ENCODE results near the gene PDPK1.
"Not testable (repeated sequence)": the region's sequence is repeated elsewhere in the genome, so short reads cannot be mapped to it uniquely, and the experiment has no call there.

Gene PDPK1

GRCh38 chr16:2532494-2533141 lies 5.2 kb upstream of the PDPK1 start:
- Histone ChIP-seq H3K4me3 (peak overlapping the region; percentile 43 to 70 (median 53)), H3K27ac (peak overlapping the region in 20 of 21 experiments; percentile 80 to 98 (median 90))

DNA sequence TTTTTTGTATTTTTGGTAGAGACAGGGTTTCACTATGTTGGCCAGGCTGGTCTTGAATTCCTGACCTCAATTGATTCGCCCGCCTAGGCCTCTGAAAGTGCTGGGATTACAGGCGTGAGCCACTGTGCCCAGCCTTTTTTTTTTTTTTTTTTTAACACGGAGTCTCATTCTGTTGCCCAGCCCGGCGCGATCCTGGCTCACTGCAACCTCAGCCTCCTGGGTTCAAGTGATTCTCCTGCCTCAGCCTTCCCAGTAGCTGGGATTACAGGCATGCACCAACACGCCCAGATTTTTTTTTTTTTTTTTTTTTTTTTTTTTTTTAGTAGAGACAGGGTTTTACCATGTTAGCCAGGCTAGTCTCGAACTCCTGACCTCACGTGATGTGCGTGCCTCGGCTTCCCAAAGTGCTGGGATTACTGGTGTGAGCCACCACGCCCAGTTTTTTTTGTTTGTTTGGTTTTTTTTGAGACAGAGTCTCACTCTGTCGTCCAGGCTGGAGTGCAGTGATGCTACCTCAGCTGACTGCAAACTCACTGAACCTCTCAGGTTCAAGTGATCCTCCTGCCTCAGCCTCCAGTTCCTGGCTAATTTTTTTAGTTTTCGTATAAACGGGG lies 4.6 kb upstream of the PDPK1 start:
- peak overlapping the region in 20 of 21 experiments; percentile 80 to 98 (median 90) for H3K27ac ChIP-seq
- peak overlapping the region; percentile 43 to 70 (median 53) for H3K4me3 ChIP-seq

DNA sequence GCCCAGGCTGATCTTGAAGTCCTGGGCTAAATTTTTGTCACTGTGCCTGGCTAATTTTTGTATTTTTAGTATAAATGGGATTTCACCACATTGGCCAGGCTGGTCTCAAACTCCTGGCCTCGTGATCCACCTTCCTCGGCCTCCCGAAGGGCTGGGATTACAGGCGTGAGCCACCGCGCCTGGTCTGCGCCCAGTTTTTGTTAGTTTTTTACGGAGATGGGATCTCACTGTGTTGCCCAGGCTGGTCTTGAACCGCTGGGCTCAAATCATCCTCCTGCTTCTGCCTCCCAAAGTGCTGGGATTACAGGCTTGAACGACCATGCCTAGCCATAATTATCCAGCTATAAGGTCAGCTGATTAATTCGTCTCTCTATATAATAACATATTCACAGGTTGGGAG lies 3.9 kb upstream of the PDPK1 start:
- peak overlapping the region in 2 of 21 experiments; percentile 42 to 94 for H3K27ac ChIP-seq
- H3K4me3 ChIP-seq = no peak overlapping the region

DNA sequence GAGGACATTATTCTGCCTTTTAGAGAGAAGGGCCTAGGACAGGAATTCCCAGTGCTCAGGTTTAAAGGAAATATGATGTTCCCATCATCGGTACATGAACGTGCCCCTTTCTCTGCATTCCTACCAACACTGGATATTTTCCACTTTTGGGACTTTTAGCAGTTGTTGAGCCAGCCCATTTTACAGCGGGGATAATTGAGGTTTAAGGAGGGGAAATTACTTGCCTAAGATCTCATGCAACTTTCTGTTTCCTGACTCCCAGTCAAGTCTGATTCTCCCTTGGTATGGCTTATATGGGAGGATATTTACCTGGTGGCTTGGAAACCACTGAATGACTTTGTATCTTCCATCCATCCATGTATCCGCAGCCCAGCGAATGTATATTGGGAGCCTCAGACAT lies 3.5 kb upstream of the PDPK1 start:
- H3K27ac ChIP-seq, H3K4me3 ChIP-seq: not testable (repeated sequence)

GRCh38 chr16:2535625-2536013 lies 2.2 kb upstream of the PDPK1 start:
- Histone ChIP-seq H3K27ac (peak overlapping the region in 14 of 21 experiments; percentile 2 to 87 (median 50)), H3K4me3 (no peak overlapping the region)

- not testable (repeated sequence) for H3K27ac ChIP-seq
- H3K4me3 ChIP-seq = peak overlapping the region in 3 of 7 experiments; percentile 44 to 64 (median 51)
These were observed 1.5 kb downstream of the PDPK1 start for GRCh38 chr16:2539192-2539844.

DNA sequence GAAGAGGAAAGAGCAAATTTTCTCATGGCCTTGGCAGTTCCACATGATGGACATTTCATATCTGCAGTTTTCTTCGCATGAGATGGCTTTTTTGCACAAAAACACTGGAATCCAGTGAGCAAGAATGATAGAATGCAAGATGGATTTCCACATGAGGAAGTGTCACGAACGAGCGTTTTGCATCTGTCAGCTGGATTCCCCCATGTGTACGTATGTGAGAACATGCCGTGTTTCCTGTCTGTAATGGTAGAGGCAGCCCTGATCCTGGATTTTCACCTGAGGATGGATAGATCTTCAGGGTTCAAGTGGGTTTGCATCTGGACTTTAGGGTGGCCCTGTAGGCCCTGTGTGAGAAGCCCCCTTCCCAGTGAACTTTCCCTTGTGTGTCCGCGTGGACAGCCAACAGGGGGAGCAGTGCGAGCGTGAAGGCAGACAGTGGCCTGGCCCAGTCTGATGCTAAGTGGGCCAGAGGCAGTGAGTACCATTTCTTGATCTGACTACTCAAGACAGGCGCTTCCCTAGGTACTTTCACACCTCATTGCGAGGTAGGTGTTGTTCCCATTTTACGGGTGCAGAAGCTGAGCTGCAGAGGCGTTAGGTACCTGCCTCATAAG lies 2.1 kb downstream of the PDPK1 start:
- peak overlapping the region in 1 of 21 experiments; percentile 33 for H3K27ac ChIP-seq
- H3K4me3 ChIP-seq = not testable (repeated sequence)

GRCh38 chr16:2540912-2541311 lies 3.1 kb downstream of the PDPK1 start:
- not testable (repeated sequence) for H3K27ac ChIP-seq, H3K4me3 ChIP-seq

GRCh38 chr16:2541409-2541808 lies 3.6 kb downstream of the PDPK1 start:
- H3K4me3 ChIP-seq, H3K27ac ChIP-seq: not testable (repeated sequence)

GRCh38 chr16:2543771-2544170 lies 6.0 kb downstream of the PDPK1 start:
- not testable (repeated sequence) for H3K27ac ChIP-seq

DNA sequence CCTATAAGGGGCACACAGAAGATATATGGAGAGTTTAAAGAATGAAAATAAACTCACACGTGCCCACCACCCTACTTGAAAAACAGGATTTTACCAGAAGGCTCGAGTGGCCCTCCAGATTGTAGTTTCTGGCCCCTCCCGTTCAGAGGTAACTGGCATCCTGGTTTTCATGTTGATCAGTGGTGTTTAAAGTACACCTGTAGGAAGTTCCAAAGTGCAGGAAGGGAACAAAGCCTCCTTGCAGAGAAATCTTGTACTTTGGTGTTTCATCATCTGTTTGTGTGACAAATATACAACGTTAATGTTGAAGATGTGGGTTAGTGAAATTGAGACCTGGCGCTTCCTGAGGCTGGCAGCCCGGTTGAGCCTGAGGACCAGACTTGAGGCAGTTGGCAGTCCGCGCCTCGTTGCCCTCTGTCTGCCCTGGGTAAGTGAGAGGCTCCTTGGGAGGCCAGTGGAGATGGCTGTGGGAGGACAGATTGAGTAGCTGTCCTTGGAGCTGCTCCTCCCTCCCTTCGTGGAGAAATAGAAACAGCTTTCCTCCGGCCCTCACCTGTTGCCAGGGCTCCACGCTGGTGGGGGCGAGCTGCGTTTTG lies 12.6 kb downstream of the PDPK1 start:
- not testable (repeated sequence) for H3K27ac ChIP-seq, H3K4me3 ChIP-seq

More at GRCh38 chr16:2543771-2544170, 6.0 kb downstream of the PDPK1 start:
- not testable (repeated sequence) for H3K4me3 ChIP-seq

GRCh38 chr16:2551420-2551889 lies 13.6 kb downstream of the PDPK1 start:
- H3K27ac ChIP-seq = peak overlapping the region in 2 of 21 experiments; percentile 11 to 42
- not testable (repeated sequence) for H3K4me3 ChIP-seq

GRCh38 chr16:2554709-2555425 lies 17.0 kb downstream of the PDPK1 start:
- H3K27ac ChIP-seq, H3K4me3 ChIP-seq: not testable (repeated sequence)

GRCh38 chr16:2557150-2557549 lies 19.3 kb downstream of the PDPK1 start:
- not testable (repeated sequence) for H3K4me3 ChIP-seq, H3K27ac ChIP-seq

- H3K27ac ChIP-seq, H3K4me3 ChIP-seq: not testable (repeated sequence)
These were observed 22.4 kb downstream of the PDPK1 start for GRCh38 chr16:2560131-2560797.

GRCh38 chr16:2560798-2561133 lies 22.9 kb downstream of the PDPK1 start:
- H3K27ac ChIP-seq, H3K4me3 ChIP-seq: not testable (repeated sequence)

DNA sequence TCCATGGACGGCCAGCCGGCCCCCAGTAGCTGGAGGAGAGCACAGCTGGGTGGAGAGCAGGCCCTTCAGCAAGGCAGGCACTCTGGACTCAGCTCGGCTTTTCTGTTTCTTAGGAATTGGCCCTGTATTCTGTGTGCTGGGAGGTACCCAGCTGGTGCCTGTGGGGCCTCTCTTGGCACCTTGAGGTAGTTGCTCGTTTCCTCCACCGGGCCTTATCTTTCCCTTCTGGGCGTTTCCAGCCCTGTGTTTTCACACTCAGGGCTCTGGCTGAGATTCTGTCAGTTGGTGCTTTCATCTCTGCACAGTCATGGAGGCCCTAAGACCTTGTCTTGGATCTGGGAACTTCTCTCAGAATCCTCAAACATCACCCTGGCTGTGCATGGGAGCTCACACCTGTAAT lies 29.7 kb downstream of the PDPK1 start:
- not testable (repeated sequence) for H3K27ac ChIP-seq, H3K4me3 ChIP-seq

DNA sequence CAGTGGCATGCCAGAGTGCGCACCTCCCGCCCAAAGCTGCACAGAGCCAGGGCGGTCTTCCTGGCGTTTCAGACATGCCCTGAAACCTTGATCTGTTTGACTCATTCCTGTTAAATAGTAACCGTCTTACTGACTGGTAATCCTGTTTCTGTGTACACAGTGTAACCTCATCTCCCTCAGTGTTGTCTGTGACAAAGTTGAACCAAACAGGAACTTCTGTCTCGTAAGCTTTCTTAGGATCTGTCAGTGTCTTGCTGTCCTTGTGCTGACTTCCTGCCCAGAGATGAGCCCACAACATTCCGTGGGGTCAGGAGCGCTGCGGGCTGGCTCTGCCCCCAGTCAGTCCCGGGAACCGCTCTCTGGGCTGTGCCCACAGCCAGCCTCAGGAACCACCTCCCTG lies 30.8 kb downstream of the PDPK1 start:
- not testable (repeated sequence) for H3K27ac ChIP-seq, H3K4me3 ChIP-seq

DNA sequence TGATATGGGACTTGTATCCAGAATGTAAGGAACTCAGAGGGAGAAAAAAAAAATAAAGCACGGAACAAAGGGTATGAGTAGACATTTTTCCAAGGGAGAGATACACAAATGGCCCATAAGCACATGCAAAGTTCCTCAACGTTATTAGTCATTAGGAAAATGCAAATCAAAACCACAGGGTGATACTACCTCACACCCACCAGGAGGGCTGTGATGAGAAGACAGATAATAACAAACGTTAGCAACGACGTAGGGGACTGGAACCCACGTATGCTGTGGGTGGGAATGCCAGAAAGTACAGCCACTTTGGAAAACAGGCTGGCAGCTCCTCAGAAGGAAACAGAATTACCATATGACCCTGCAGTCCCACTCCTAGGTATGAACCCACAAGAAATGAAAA lies 34.9 kb downstream of the PDPK1 start:
- H3K27ac ChIP-seq, H3K4me3 ChIP-seq: not testable (repeated sequence)
